Parathyroid adenoma (tissue), 2 donors: ENCODE results near the gene MAB21L2.

Experiments used
- H2AFZ ChIP-seq: fragments of 300-600 bp; sonication (generic); one replicate; pipeline ENCODE4 v1.7.0; 2017; ENCODE audit warnings: antibody characterized with exemption, mild to moderate bottlenecking
- H3K27ac ChIP-seq: fragments of 300-600 bp; sonication (generic); one replicate; pipeline ENCODE4 v1.7.0; 2017
- H3K27me3 ChIP-seq: fragments of 300-600 bp; sonication (generic); one replicate; pipeline ENCODE4 v1.7.0; 2017; ENCODE audit warnings: low read length; ENCODE audit not compliant: control insufficient read depth, insufficient read depth
- H3K36me3 ChIP-seq: fragments of 300-600 bp; sonication (generic); one replicate; pipeline ENCODE4 v1.7.0; 2017; ENCODE audit warnings: low read length; ENCODE audit not compliant: control insufficient read depth, insufficient read depth
- H3K4me1 ChIP-seq: fragments of 300-600 bp; sonication (generic); one replicate; pipeline ENCODE4 v1.7.0; 2017; ENCODE audit warnings: control low read depth
- H3K4me2 ChIP-seq: fragments of 300-600 bp; sonication (generic); one replicate; pipeline ENCODE4 v1.7.0; 2017; ENCODE audit warnings: low read length
- H3K4me3 ChIP-seq: fragments of 300-600 bp; sonication (generic); one replicate; pipeline ENCODE4 v1.7.0; 2017; ENCODE audit warnings: low read depth, low read length
- H3K79me2 ChIP-seq: fragments of 300-600 bp; sonication (generic); one replicate; pipeline ENCODE4 v1.7.0; 2017; ENCODE audit warnings: control low read depth
- H3K9ac ChIP-seq: fragments of 300-600 bp; sonication (generic); one replicate; pipeline ENCODE4 v1.7.0; 2017; ENCODE audit warnings: mild to moderate bottlenecking
- H3K9me3 ChIP-seq: fragments of 300-600 bp; sonication (generic); one replicate; pipeline ENCODE4 v1.7.0; 2017; ENCODE audit warnings: low read length; ENCODE audit not compliant: control insufficient read depth
- TF ChIP-seq, protein P1 (sequence below): fragments of 300-600 bp; sonication (generic); IDR thresholded peaks from one replicate; pipeline ENCODE4 v1.7.0; 2017; ENCODE audit warnings: antibody characterized with exemption, mild to moderate bottlenecking
- donor health status: primary hyperparathyroidism.

Gene MAB21L2

DNA sequence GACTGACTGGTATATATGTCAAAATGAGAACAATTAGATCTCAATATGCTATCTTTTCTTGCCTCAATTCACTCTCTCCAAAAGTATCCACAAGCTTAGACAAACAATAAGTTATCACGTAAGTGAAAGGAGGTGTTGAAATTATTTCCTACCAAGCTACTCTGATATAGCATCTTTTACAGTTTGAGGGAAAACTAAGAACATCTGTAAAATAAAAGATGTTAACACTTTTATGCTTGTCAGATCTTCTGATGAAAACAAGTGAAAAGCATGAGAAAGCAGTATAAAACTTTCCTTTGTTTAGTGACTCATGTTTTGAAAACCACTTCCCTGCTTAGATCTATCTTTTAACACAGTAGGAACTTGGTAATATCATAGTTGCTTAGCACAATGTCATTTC lies 8.4 kb upstream of the MAB21L2 start:
- Histone ChIP-seq H3K4me3 (no peak overlapping the region), H3K27me3 (no peaks in the 10 kb centered on the region), H3K36me3 (no peaks in the 10 kb centered on the region), H3K4me2 (no peak overlapping the region), H2AFZ (no peak overlapping the region), H3K9ac (no peak overlapping the region), H3K79me2 (no peaks in the 10 kb centered on the region), H3K4me1 (no peaks in the 10 kb centered on the region), H3K9me3 (no peaks in the 10 kb centered on the region), H3K27ac (no peak overlapping the region)
- TF ChIP-seq, protein P1, sequence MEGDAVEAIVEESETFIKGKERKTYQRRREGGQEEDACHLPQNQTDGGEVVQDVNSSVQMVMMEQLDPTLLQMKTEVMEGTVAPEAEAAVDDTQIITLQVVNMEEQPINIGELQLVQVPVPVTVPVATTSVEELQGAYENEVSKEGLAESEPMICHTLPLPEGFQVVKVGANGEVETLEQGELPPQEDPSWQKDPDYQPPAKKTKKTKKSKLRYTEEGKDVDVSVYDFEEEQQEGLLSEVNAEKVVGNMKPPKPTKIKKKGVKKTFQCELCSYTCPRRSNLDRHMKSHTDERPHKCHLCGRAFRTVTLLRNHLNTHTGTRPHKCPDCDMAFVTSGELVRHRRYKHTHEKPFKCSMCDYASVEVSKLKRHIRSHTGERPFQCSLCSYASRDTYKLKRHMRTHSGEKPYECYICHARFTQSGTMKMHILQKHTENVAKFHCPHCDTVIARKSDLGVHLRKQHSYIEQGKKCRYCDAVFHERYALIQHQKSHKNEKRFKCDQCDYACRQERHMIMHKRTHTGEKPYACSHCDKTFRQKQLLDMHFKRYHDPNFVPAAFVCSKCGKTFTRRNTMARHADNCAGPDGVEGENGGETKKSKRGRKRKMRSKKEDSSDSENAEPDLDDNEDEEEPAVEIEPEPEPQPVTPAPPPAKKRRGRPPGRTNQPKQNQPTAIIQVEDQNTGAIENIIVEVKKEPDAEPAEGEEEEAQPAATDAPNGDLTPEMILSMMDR = no peak

DNA sequence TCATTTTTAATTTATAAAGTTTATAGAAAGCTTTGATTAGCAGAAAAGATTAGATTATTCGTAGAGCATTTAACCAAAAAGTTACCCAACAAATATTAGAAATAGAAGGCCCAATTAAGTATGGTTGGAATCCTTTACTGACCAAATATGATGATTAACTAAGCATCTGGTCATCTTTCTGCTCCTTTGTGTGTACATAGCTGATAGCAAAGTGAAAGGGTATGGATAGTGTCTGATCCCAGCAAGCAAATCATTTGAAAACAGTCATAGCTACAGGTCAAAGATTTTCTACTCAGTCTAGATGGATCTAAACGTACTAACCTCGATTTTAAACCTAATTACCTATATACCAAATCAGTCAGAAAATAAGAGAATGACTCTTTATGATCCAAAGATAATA lies 7.3 kb upstream of the MAB21L2 start:
- Histone ChIP-seq H3K4me2 (no peak overlapping the region), H3K27ac (no peak overlapping the region), H3K36me3 (no peaks in the 10 kb centered on the region), H3K4me1 (no peaks in the 10 kb centered on the region), H3K4me3 (no peak overlapping the region), H2AFZ (no peak overlapping the region), H3K9me3 (no peaks in the 10 kb centered on the region), H3K79me2 (no peaks in the 10 kb centered on the region), H3K27me3 (no peaks in the 10 kb centered on the region), H3K9ac (no peak overlapping the region)
- TF ChIP-seq, protein P1 = no peak

DNA sequence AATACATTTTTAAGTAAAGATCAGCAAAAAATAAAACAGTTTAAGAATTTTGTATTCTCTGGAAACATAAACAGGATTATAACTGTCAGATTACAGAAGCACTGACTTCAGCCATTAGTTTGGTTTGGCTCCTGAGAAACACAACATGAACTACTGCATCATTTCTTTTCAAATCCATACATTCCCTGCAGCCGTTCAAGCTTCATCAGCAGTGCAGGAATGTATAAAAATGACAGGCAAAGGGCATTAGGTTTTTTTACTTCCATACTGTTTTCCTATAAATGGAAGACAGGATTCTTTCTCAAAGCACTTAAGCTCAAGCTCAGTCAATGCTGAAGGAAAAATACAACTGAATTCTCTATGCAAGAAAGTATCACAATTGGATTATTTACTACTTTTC lies 4.2 kb upstream of the MAB21L2 start:
- Histone ChIP-seq H3K27me3 (no peaks in the 10 kb centered on the region), H3K4me3 (no peak overlapping the region), H2AFZ (no peak overlapping the region), H3K4me2 (no peak overlapping the region), H3K36me3 (no peaks in the 10 kb centered on the region), H3K79me2 (no peaks in the 10 kb centered on the region), H3K4me1 (no peaks in the 10 kb centered on the region), H3K9me3 (no peaks in the 10 kb centered on the region), H3K27ac (no peak overlapping the region), H3K9ac (no peak overlapping the region)
- TF ChIP-seq, protein P1 = no peak

DNA sequence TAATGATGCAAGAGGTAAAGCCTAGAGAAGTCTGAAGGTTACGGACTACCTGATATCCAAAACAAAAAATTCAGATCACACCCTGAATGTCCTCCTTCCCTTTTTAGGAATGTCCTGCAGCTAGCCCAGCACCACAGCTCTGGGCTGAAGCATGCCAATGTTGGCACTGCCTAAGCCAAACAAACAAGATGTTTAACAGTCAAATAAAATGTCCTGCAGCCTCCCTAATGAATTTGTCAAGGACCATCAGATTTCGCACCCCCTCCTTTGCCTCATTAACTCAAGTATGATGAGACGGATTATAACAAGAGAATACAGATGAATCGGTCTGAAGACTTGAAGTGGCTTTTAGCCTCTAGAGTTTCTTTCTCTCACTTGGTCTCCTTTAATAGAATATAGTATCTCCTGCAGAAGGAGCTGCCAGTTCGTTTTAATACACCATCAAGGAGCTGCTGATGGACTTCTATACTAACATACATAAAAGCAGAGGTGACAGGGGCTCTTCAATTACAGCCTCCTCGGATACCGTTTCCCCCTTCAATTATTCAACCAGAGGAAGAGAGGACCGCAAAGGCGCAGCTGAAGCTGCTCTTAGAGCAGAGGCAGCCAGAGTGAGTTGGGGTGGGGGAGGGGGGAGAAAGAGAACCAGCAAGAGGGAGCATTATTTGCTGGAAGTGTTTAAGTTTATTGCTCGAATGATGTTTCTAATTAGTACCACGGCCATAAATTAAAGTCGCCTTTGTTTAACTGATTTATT lies 3.0 kb upstream of the MAB21L2 start:
- H3K9ac ChIP-seq = no peak overlapping the region

More for the DNA sequence above, 3.0 kb upstream of the MAB21L2 start:
- Histone ChIP-seq H3K4me3 (no peak overlapping the region), H3K36me3 (no peaks in the 10 kb centered on the region), H3K27me3 (no peaks in the 10 kb centered on the region), H2AFZ (no peak overlapping the region), H3K27ac (no peak overlapping the region), H3K4me1 (no peaks in the 10 kb centered on the region), H3K4me2 (no peak overlapping the region), H3K79me2 (no peaks in the 10 kb centered on the region), H3K9me3 (no peaks in the 10 kb centered on the region)
- TF ChIP-seq, protein P1 = no peak
